GM19239 (cell line): ENCODE measurements around the gene LDLRAD4.
"Not testable (repeated sequence)": the region's sequence is repeated elsewhere in the genome, so short reads cannot be mapped to it uniquely, and the experiment has no call there.

Experiments used
- DNase-seq: peaks from one replicate; pipeline ENCODE4 v3.0.0; 2011; ENCODE audit warnings: low spot score; ENCODE audit not compliant: insufficient read length
- FAIRE-seq: peaks from 2 replicates; lab custom pipeline; 2011; peaks lifted over from hg19 to GRCh38; lab: Jason Lieb, UNC

Gene LDLRAD4

GRCh38 chr18:13488281-13488929 lies 269.8 kb downstream of the LDLRAD4 start:
- FAIRE-seq (no peak), DNase-seq (no peak)

GRCh38 chr18:13489303-13489702 lies 270.7 kb downstream of the LDLRAD4 start:
- not testable (repeated sequence) for FAIRE-seq

GRCh38 chr18:13491138-13491537 lies 272.6 kb downstream of the LDLRAD4 start:
- FAIRE-seq (no peak), DNase-seq (no peak)

More at GRCh38 chr18:13489303-13489702, 270.7 kb downstream of the LDLRAD4 start:
- not testable (repeated sequence) for DNase-seq

GRCh38 chr18:13492314-13492713 lies 273.8 kb downstream of the LDLRAD4 start:
- FAIRE-seq, result no peak
- no peak for DNase-seq

GRCh38 chr18:13493079-13493478 lies 274.5 kb downstream of the LDLRAD4 start:
- FAIRE-seq (no peak), DNase-seq (no peak)

GRCh38 chr18:13493725-13494124 lies 275.2 kb downstream of the LDLRAD4 start:
- FAIRE-seq, result no peak
- no peak for DNase-seq

- DNase-seq (no peak), FAIRE-seq (no peak)
Measured at GRCh38 chr18:13494871-13495445, 276.4 kb downstream of the LDLRAD4 start.

- FAIRE-seq, result no peak
Measured at GRCh38 chr18:13495961-13496360, 277.4 kb downstream of the LDLRAD4 start.

GRCh38 chr18:13496691-13497281 lies 278.2 kb downstream of the LDLRAD4 start:
- no peak for DNase-seq
- FAIRE-seq, result peak; percentile 37

More at GRCh38 chr18:13495961-13496360, 277.4 kb downstream of the LDLRAD4 start:
- no peak for DNase-seq

- no peak for FAIRE-seq
- DNase-seq, result no peak
Measured at GRCh38 chr18:13499803-13500202, 281.2 kb downstream of the LDLRAD4 start.

GRCh38 chr18:13500227-13500865 lies 281.8 kb downstream of the LDLRAD4 start:
- no peak for DNase-seq
- FAIRE-seq, result no peak

- DNase-seq, result no peak
- FAIRE-seq, result no peak
Measured at GRCh38 chr18:13500869-13501542, 282.4 kb downstream of the LDLRAD4 start.

- FAIRE-seq (no peak), DNase-seq (no peak)
Measured at GRCh38 chr18:13501543-13501887, 283.0 kb downstream of the LDLRAD4 start.

- peak; percentile 96 for FAIRE-seq
Measured at GRCh38 chr18:13501891-13502290, 283.3 kb downstream of the LDLRAD4 start.

GRCh38 chr18:13502585-13502984 lies 284.0 kb downstream of the LDLRAD4 start:
- no peak for FAIRE-seq
- DNase-seq, result no peak

More at GRCh38 chr18:13501891-13502290, 283.3 kb downstream of the LDLRAD4 start:
- peak; percentile 49 for DNase-seq

- no peak for FAIRE-seq
Measured at GRCh38 chr18:13503836-13504235, 285.3 kb downstream of the LDLRAD4 start.

GRCh38 chr18:13505780-13506345 lies 287.3 kb downstream of the LDLRAD4 start:
- no peak for FAIRE-seq

More at GRCh38 chr18:13503836-13504235, 285.3 kb downstream of the LDLRAD4 start:
- DNase-seq, result no peak

GRCh38 chr18:13510594-13510993 lies 292.0 kb downstream of the LDLRAD4 start:
- no peak for FAIRE-seq

More at GRCh38 chr18:13505780-13506345, 287.3 kb downstream of the LDLRAD4 start:
- no peak for DNase-seq

GRCh38 chr18:13511961-13512577 lies 293.5 kb downstream of the LDLRAD4 start:
- FAIRE-seq, result no peak
- DNase-seq, result no peak

More at GRCh38 chr18:13510594-13510993, 292.0 kb downstream of the LDLRAD4 start:
- DNase-seq, result no peak

- DNase-seq (no peak), FAIRE-seq (no peak)
Measured at GRCh38 chr18:13513021-13513420, 294.5 kb downstream of the LDLRAD4 start.
